Uterus (tissue), 4 donors: ENCODE data around the gene NT5DC3. TPM values are rescaled to one million over a fixed set of nuclear protein-coding genes. Genes with fewer than 3 reads are reported as not detected.

ENCODE experiments used
- DNase-seq, 2 donors: peaks; one replicate each; pipeline ENCODE4 v3.0.0-alpha.2; 2019 to 2020
- H3K27ac ChIP-seq, 2 donors: fragments of 200-600 bp; sonication (generic); 1 replicate in 1 of 2; 2 replicates in 1 of 2; pipeline ENCODE4 v1.5.1; 2016 to 2018
- H3K27me3 ChIP-seq, 2 donors: fragments of 200-600 bp; sonication (generic); one replicate each; pipeline ENCODE4 v1.5.1; 2018 to 2019; ENCODE audit warnings: control low read depth in 1 of 2
- H3K36me3 ChIP-seq, 2 donors: fragments of 200-600 bp; sonication (generic); one replicate each; pipeline ENCODE4 v1.5.1; 2019; ENCODE audit warnings: control low read depth in 1 of 2
- H3K4me1 ChIP-seq, 2 donors: fragments of 200-600 bp; sonication (generic); one replicate each; pipeline ENCODE4 v1.5.1; 2018 to 2019; ENCODE audit warnings: control low read depth in 1 of 2
- H3K4me3 ChIP-seq, 2 donors: fragments of 200-600 bp; sonication (generic); 1 replicate in 1 of 2; 2 replicates in 1 of 2; pipeline ENCODE4 v1.5.1; 2018 to 2019; ENCODE audit warnings: mild to moderate bottlenecking in 1 of 2
- H3K9me3 ChIP-seq, 2 donors: fragments of 200-600 bp; sonication (generic); one replicate each; pipeline ENCODE4 v1.5.1; 2019; ENCODE audit warnings: control low read depth in 1 of 2
- CTCF ChIP-seq, 4 experiments: fragments of 200-600 bp in 2 of 4; fragments of 450-650 bp in 2 of 4; sonication (generic) in 2 of 4; IDR thresholded peaks; one replicate each; pipeline ENCODE4 v1.5.1; 2016 to 2019; ENCODE audit warnings: antibody characterized with exemption in 4 of 4, mild to moderate bottlenecking in 2 of 4, moderate library complexity in 1 of 4
- POLR2A ChIP-seq, 2 donors: fragments of 450-650 bp; IDR thresholded peaks; one replicate each; pipeline ENCODE4 v1.6.1; 2016; ENCODE audit warnings: antibody characterized with exemption in 2 of 2, mild to moderate bottlenecking in 1 of 2, moderate library complexity in 1 of 2
- intact Hi-C: fragments of 100-400 bp; cut with DNase I; formaldehyde crosslinking; loops from one replicate; pipeline ENCODE4 v1.15.1; 2023; ENCODE audit warnings: low total_unique reads
- total RNA-seq, 4 donors: library from RNA; depleted of rRNA in 3 of 4; stranded (reverse); fragments of >200 nt in 3 of 4; gene quantifications; one replicate each; pipeline versions ENCODE4 v1.1.0 to v1.2.4, GENCODE V29; 2014 to 2023
- donor health status: DM: yes; HTN: yes; CAD: no.

The NT5DC3 gene
- total RNA-seq, 4 donors from 2014 or later: 5.6 to 60.9 (median 15.9) TPM

- no peak for TF ChIP-seq CTCF (IDR thresholded peaks at IDR 0.05)
- no peak for TF ChIP-seq POLR2A (IDR thresholded peaks at IDR 0.05)
These were observed 84.6 kb downstream of the NT5DC3 start for GRCh38 chr12:103756443-103756842.

GRCh38 chr12:103755425-103755824 is 85.6 kb downstream of the NT5DC3 start:
- intact Hi-C loops: no loop called here
- H3K4me3 ChIP-seq: no peak overlapping the region
- H3K36me3 ChIP-seq: no peaks in the 10 kb centered on the region
- H3K4me1 ChIP-seq: no peaks in the 10 kb centered on the region
- TF ChIP-seq POLR2A (IDR thresholded peaks at IDR 0.05) (no peak), CTCF (IDR thresholded peaks at IDR 0.05) (no peak)
- no peak overlapping the region for H3K27ac ChIP-seq
- H3K27me3 ChIP-seq: no peaks in the 10 kb centered on the region
- DNase-seq: no peak
- H3K9me3 ChIP-seq: no peaks in the 10 kb centered on the region

More at GRCh38 chr12:103756443-103756842, 84.6 kb downstream of the NT5DC3 start:
- Histone ChIP-seq H3K4me3 (no peak overlapping the region), H3K27me3 (no peaks in the 10 kb centered on the region), H3K36me3 (no peaks in the 10 kb centered on the region), H3K9me3 (no peaks in the 10 kb centered on the region), H3K27ac (no peak overlapping the region), H3K4me1 (no peaks in the 10 kb centered on the region)
- intact Hi-C loops: no loop called here
- DNase-seq: no peak

- H3K4me3 ChIP-seq: no peak overlapping the region
- H3K27me3 ChIP-seq: no peaks in the 10 kb centered on the region
- no peak overlapping the region for H3K27ac ChIP-seq
- intact Hi-C loops: no loop called here
- no peaks in the 10 kb centered on the region for H3K9me3 ChIP-seq
- no peaks in the 10 kb centered on the region for H3K4me1 ChIP-seq
- TF ChIP-seq CTCF (IDR thresholded peaks at IDR 0.05) (no peak), POLR2A (IDR thresholded peaks at IDR 0.05) (no peak)
- DNase-seq: no peak
- H3K36me3 ChIP-seq: no peaks in the 10 kb centered on the region
These were observed 89.4 kb downstream of the NT5DC3 start for GRCh38 chr12:103751600-103751999.

- Histone ChIP-seq H3K27me3 (no peaks in the 10 kb centered on the region), H3K9me3 (no peaks in the 10 kb centered on the region), H3K4me3 (no peak overlapping the region), H3K36me3 (no peaks in the 10 kb centered on the region), H3K4me1 (no peaks in the 10 kb centered on the region), H3K27ac (no peak overlapping the region)
- no peak for DNase-seq
- TF ChIP-seq POLR2A (IDR thresholded peaks at IDR 0.05) (no peak), CTCF (IDR thresholded peaks at IDR 0.05) (no peak)
- intact Hi-C loops: no loop called here
These were observed 89.9 kb downstream of the NT5DC3 start for GRCh38 chr12:103751171-103751570.

- intact Hi-C loops: no loop called here
- Histone ChIP-seq H3K36me3 (no peaks in the 10 kb centered on the region), H3K9me3 (no peaks in the 10 kb centered on the region), H3K27me3 (no peaks in the 10 kb centered on the region), H3K4me1 (no peaks in the 10 kb centered on the region), H3K4me3 (no peak overlapping the region), H3K27ac (no peak overlapping the region)
- TF ChIP-seq POLR2A (IDR thresholded peaks at IDR 0.05) (no peak), CTCF (IDR thresholded peaks at IDR 0.05) (no peak)
- no peak for DNase-seq
These were observed 92.2 kb downstream of the NT5DC3 start for GRCh38 chr12:103748875-103749274.
